ENCODE results near the gene CEACAM6. TPM values are rescaled to one million over a fixed set of nuclear protein-coding genes. Genes with fewer than 3 reads are reported as not detected.

The CEACAM6 gene
- polyA plus RNA-seq, 1 of the 3 experiments (the other 2 are of a cell fraction), result not detected

GRCh38 chr19:41734156-41734555, 21.2 kb upstream of the CEACAM6 start:
- Histone ChIP-seq H3K9ac (no peak overlapping the region), H3K4me2 (no peak overlapping the region), H3F3A (replicated peaks; ENCODE audit: insufficient read depth) (no peaks in the 10 kb centered on the region), H3K9me2 (no peaks in the 10 kb centered on the region), H4K20me1 (ENCODE audit: insufficient read depth) (no peaks in the 10 kb centered on the region), H3K27me3 (ENCODE audit: insufficient read depth) (peaks cover 40% of the 10 kb centered on the region), H3K4me1 (ENCODE audit: control insufficient read depth in 1 of 2, insufficient read depth in 2 of 2, low read depth in 1 of 2, low read length in 1 of 2) (no peaks in the 10 kb centered on the region), H3K27ac (ENCODE audit: low read depth in 2 of 2, low read length in 1 of 2) (no peak overlapping the region), H2AFZ (ENCODE audit: low read depth) (no peak overlapping the region), H3K4me3 (ENCODE audit: low read depth in 2 of 2, low read length in 1 of 2) (no peak overlapping the region), H3K79me2 (ENCODE audit: insufficient read depth) (no peaks in the 10 kb centered on the region), H3K9me3 (no peaks in the 10 kb centered on the region), H3K36me3 (replicated peaks in 1 of 2; ENCODE audit: control insufficient read depth in 1 of 2, insufficient read depth in 2 of 2, low read length in 1 of 2) (no peaks in the 10 kb centered on the region)
- 19% methylated on average over 4 of the region's 4 CpGs for WGBS (ENCODE audit: low lambda C conversion rate)
- POLR2A ChIA-PET, result no interaction called here
- TF ChIP-seq EP300 (IDR thresholded peaks at IDR 0.05; ENCODE audit: borderline replicate concordance in 1 of 2, low read depth in 1 of 2, low read length in 1 of 2) (no peak), EZH2phosphoT487 (IDR thresholded peaks at IDR 0.05; ENCODE audit: borderline replicate concordance, low read depth) (no peak)
- CTCF ChIA-PET, result interaction anchor here (0.9 to 1.0 kb wide), 2 partner anchors 13 to 60 kb away, joined by 3 read pairs; no protein-coding TSS in a partner anchor
- DNase-seq, result no peak

- Histone ChIP-seq H3K4me2 (no peak overlapping the region), H3K27ac (ENCODE audit: low read depth in 2 of 2, low read length in 1 of 2) (no peak overlapping the region), H2AFZ (ENCODE audit: low read depth) (no peak overlapping the region), H3K79me2 (ENCODE audit: insufficient read depth) (no peaks in the 10 kb centered on the region), H3K9me3 (no peaks in the 10 kb centered on the region), H3F3A (replicated peaks; ENCODE audit: insufficient read depth) (no peaks in the 10 kb centered on the region), H3K36me3 (replicated peaks in 1 of 2; ENCODE audit: control insufficient read depth in 1 of 2, insufficient read depth in 2 of 2, low read length in 1 of 2) (no peaks in the 10 kb centered on the region), H4K20me1 (ENCODE audit: insufficient read depth) (no peaks in the 10 kb centered on the region), H3K9ac (no peak overlapping the region), H3K9me2 (no peaks in the 10 kb centered on the region), H3K4me1 (ENCODE audit: control insufficient read depth in 1 of 2, insufficient read depth in 2 of 2, low read depth in 1 of 2, low read length in 1 of 2) (no peaks in the 10 kb centered on the region), H3K4me3 (ENCODE audit: low read depth in 2 of 2, low read length in 1 of 2) (no peak overlapping the region), H3K27me3 (ENCODE audit: insufficient read depth) (peaks cover 39% of the 10 kb centered on the region)
- ChIA-PET POLR2A (no interaction called here), CTCF (interaction anchor here (0.9 to 2.9 kb wide), 3 partner anchors 12 to 60 kb away, joined by 3 to 15 read pairs (median 3); no protein-coding TSS in a partner anchor)
- 2% methylated on average over 3 of the region's 3 CpGs for WGBS (ENCODE audit: low lambda C conversion rate)
- DNase-seq, result no peak
- TF ChIP-seq SMC3 (IDR thresholded peaks at IDR 0.05; ENCODE audit: low read depth, low read length), result no peak
- TF ChIP-seq, protein P1, sequence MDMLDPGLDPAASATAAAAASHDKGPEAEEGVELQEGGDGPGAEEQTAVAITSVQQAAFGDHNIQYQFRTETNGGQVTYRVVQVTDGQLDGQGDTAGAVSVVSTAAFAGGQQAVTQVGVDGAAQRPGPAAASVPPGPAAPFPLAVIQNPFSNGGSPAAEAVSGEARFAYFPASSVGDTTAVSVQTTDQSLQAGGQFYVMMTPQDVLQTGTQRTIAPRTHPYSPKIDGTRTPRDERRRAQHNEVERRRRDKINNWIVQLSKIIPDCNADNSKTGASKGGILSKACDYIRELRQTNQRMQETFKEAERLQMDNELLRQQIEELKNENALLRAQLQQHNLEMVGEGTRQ (IDR thresholded peaks at IDR 0.05; ENCODE audit: borderline replicate concordance, low read depth, low read length), result no peak
- TF ChIP-seq RAD21 (IDR thresholded peaks at IDR 0.05; ENCODE audit: low read length), result no peak
- TF ChIP-seq JUND (IDR thresholded peaks at IDR 0.05), result no peak
- no peak for TF ChIP-seq CHD2 (IDR thresholded peaks at IDR 0.05; ENCODE audit: low read length, partially characterized antibody)
- TF ChIP-seq RCOR1 (IDR thresholded peaks at IDR 0.05; ENCODE audit: low read length), result no peak
- TF ChIP-seq, protein P2, sequence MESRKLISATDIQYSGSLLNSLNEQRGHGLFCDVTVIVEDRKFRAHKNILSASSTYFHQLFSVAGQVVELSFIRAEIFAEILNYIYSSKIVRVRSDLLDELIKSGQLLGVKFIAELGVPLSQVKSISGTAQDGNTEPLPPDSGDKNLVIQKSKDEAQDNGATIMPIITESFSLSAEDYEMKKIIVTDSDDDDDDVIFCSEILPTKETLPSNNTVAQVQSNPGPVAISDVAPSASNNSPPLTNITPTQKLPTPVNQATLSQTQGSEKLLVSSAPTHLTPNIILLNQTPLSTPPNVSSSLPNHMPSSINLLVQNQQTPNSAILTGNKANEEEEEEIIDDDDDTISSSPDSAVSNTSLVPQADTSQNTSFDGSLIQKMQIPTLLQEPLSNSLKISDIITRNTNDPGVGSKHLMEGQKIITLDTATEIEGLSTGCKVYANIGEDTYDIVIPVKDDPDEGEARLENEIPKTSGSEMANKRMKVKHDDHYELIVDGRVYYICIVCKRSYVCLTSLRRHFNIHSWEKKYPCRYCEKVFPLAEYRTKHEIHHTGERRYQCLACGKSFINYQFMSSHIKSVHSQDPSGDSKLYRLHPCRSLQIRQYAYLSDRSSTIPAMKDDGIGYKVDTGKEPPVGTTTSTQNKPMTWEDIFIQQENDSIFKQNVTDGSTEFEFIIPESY (IDR thresholded peaks at IDR 0.05; ENCODE audit: borderline replicate concordance, low read depth), result no peak
- no peak for TF ChIP-seq REST (IDR thresholded peaks at IDR 0.05; ENCODE audit: low read depth, low read length)
- no peak for TF ChIP-seq USF1 (IDR thresholded peaks at IDR 0.05; ENCODE audit: borderline replicate concordance, low read depth)
- TF ChIP-seq NRF1 (IDR thresholded peaks at IDR 0.05; ENCODE audit: low read depth, low read length), result no peak
- no peak for TF ChIP-seq SIN3A (IDR thresholded peaks at IDR 0.05; ENCODE audit: borderline replicate concordance, low read depth, low read length)
- no peak for TF ChIP-seq MEF2A (IDR thresholded peaks at IDR 0.05; ENCODE audit: borderline replicate concordance, low read depth)
- TF ChIP-seq, protein P3, sequence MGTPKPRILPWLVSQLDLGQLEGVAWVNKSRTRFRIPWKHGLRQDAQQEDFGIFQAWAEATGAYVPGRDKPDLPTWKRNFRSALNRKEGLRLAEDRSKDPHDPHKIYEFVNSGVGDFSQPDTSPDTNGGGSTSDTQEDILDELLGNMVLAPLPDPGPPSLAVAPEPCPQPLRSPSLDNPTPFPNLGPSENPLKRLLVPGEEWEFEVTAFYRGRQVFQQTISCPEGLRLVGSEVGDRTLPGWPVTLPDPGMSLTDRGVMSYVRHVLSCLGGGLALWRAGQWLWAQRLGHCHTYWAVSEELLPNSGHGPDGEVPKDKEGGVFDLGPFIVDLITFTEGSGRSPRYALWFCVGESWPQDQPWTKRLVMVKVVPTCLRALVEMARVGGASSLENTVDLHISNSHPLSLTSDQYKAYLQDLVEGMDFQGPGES (IDR thresholded peaks at IDR 0.05; ENCODE audit: low read depth, low read length), result no peak
- TF ChIP-seq TCF12 (IDR thresholded peaks at IDR 0.05), result no peak
- TF ChIP-seq EZH2phosphoT487 (IDR thresholded peaks at IDR 0.05; ENCODE audit: borderline replicate concordance, low read depth), result no peak
- TF ChIP-seq GATA2 (CRISPR knock-in tag; IDR thresholded peaks at IDR 0.05), result no peak
- no peak for TF ChIP-seq TAF1 (IDR thresholded peaks at IDR 0.05; ENCODE audit: borderline replicate concordance, low read depth, low read length)
- TF ChIP-seq NFIC (IDR thresholded peaks at IDR 0.05; ENCODE audit: borderline replicate concordance), result no peak
- TF ChIP-seq GABPA (IDR thresholded peaks at IDR 0.05; ENCODE audit: low read depth), result no peak
Measured at GRCh38 chr19:41734585-41734984, 20.7 kb upstream of the CEACAM6 start.

Data from SK-N-SH (cell line).